ENCODE data around the gene FAM193A.

FAM193A gene

DNA sequence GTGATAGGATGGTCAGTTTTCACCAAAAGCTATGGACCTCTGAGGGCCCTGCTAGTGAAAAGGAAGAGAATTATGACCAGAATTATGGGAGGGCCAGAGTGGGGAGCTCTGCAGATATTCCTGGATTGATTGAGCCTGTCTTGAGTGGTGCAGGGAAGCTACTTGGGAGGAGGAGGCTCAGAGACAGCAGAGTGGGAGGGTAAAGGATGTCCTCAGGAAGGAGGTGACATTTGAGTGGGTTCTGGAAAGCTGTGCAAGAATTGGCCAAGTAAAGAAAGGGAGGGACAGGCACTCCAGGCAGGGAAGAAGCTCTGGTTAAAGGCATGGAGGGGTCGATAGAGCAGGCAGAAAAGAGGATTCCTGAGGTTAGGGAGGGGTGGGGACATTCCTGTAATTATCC, 43.5 kb upstream of the FAM193A start (continued):
- TF ChIP-seq, protein P1, sequence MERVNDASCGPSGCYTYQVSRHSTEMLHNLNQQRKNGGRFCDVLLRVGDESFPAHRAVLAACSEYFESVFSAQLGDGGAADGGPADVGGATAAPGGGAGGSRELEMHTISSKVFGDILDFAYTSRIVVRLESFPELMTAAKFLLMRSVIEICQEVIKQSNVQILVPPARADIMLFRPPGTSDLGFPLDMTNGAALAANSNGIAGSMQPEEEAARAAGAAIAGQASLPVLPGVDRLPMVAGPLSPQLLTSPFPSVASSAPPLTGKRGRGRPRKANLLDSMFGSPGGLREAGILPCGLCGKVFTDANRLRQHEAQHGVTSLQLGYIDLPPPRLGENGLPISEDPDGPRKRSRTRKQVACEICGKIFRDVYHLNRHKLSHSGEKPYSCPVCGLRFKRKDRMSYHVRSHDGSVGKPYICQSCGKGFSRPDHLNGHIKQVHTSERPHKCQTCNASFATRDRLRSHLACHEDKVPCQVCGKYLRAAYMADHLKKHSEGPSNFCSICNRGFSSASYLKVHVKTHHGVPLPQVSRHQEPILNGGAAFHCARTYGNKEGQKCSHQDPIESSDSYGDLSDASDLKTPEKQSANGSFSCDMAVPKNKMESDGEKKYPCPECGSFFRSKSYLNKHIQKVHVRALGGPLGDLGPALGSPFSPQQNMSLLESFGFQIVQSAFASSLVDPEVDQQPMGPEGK (CRISPR knock-in tag; IDR thresholded peaks at IDR 0.05; ENCODE audit: borderline replicate concordance), result no peak
- no peak for TF ChIP-seq TOX (CRISPR knock-in tag; IDR thresholded peaks at IDR 0.05; ENCODE audit: borderline replicate concordance)

- TF ChIP-seq, protein P1 (CRISPR knock-in tag; IDR thresholded peaks at IDR 0.05; ENCODE audit: borderline replicate concordance), result no peak
- TF ChIP-seq PPARA (CRISPR knock-in tag; IDR thresholded peaks at IDR 0.05; ENCODE audit: borderline replicate concordance) (no peak), ZC3H10 (CRISPR knock-in tag; IDR thresholded peaks at IDR 0.05) (no peak), RARB (CRISPR knock-in tag; IDR thresholded peaks at IDR 0.05) (no peak), ZNF565 (CRISPR knock-in tag; conservative IDR thresholded peaks at IDR 0.05; ENCODE audit: low read depth) (no peak), TSHZ2 (CRISPR knock-in tag; IDR thresholded peaks at IDR 0.05) (no peak), ZNF70 (CRISPR knock-in tag; IDR thresholded peaks at IDR 0.05) (no peak), OSR1 (CRISPR knock-in tag; IDR thresholded peaks at IDR 0.05) (no peak), CSDC2 (CRISPR knock-in tag; IDR thresholded peaks at IDR 0.05) (no peak), TCF4 (CRISPR knock-in tag; IDR thresholded peaks at IDR 0.05; ENCODE audit: borderline replicate concordance) (no peak), SNAI2 (CRISPR knock-in tag; IDR thresholded peaks at IDR 0.05) (no peak), ZFP3 (CRISPR knock-in tag; IDR thresholded peaks at IDR 0.05) (no peak), POU6F1 (CRISPR knock-in tag; IDR thresholded peaks at IDR 0.05; ENCODE audit: borderline replicate concordance, low read depth) (no peak)
- TF ChIP-seq, protein P2, sequence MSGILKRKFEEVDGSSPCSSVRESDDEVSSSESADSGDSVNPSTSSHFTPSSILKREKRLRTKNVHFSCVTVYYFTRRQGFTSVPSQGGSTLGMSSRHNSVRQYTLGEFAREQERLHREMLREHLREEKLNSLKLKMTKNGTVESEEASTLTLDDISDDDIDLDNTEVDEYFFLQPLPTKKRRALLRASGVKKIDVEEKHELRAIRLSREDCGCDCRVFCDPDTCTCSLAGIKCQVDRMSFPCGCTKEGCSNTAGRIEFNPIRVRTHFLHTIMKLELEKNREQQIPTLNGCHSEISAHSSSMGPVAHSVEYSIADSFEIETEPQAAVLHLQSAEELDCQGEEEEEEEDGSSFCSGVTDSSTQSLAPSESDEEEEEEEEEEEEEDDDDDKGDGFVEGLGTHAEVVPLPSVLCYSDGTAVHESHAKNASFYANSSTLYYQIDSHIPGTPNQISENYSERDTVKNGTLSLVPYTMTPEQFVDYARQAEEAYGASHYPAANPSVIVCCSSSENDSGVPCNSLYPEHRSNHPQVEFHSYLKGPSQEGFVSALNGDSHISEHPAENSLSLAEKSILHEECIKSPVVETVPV (CRISPR knock-in tag; IDR thresholded peaks at IDR 0.05), result no peak
- ATAC-seq, result no peak
Observed at GRCh38 chr4:2494992-2495391, 41.5 kb upstream of the FAM193A start.

DNA sequence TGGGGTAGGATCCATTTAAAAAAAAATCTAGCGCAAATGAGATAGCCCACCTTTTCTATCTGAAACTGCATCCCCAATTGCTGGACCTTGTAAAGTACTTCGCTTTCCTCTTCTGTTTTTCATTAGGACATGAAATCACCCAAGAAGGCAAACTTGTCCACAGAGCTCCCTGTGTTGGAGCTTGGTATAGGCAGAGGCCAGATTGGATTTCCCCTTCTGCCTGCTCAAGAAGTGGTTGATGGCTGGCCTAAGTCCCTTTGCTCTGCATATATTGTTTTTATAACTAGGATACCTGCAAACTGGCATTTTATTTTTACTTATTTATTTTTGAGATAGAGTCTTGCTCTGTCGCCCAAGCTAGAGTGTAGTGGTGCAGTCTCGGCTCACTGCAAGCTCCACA, 39.1 kb upstream of the FAM193A start:
- ATAC-seq, result no peak
- TF ChIP-seq TSHZ2 (CRISPR knock-in tag; IDR thresholded peaks at IDR 0.05), result no peak
- TF ChIP-seq ZFP3 (CRISPR knock-in tag; IDR thresholded peaks at IDR 0.05), result no peak
- TF ChIP-seq POU6F1 (CRISPR knock-in tag; IDR thresholded peaks at IDR 0.05; ENCODE audit: borderline replicate concordance, low read depth), result no peak
- no peak for TF ChIP-seq ZNF70 (CRISPR knock-in tag; IDR thresholded peaks at IDR 0.05)
- no peak for TF ChIP-seq CSDC2 (CRISPR knock-in tag; IDR thresholded peaks at IDR 0.05)
